Bone marrow (tissue), 2 donors: ENCODE data around the gene ALDOB.

Experiments
- DNase-seq, 2 donors: peaks; one replicate each; lab custom pipeline; 2025; lab: John Stamatoyannopoulos, UW

The ALDOB gene

GRCh38 chr9:101383361-101383760, 52.2 kb downstream of the ALDOB start:
- no peak for DNase-seq

GRCh38 chr9:101381833-101382342, 53.7 kb downstream of the ALDOB start:
- DNase-seq, result no peak

DNA sequence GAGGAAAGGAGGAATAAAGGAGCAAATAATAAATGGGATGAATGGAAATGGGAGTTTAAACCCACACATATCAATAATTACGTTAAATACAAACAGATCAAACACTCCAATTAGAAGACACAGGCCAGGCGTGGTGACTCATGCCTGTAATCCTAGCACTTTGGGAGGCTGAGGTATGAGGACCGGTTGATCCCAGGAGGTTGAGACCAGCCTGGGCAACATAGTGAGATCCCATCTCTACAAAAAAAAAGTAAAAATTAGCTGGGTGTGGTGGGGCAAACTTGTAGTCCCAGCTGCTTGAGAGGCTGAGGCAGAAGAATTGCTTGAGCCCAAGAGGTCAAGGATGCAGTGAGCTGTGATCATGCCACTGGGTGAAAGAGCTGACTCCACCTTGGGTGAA, 54.5 kb downstream of the ALDOB start:
- no peak for DNase-seq

DNA sequence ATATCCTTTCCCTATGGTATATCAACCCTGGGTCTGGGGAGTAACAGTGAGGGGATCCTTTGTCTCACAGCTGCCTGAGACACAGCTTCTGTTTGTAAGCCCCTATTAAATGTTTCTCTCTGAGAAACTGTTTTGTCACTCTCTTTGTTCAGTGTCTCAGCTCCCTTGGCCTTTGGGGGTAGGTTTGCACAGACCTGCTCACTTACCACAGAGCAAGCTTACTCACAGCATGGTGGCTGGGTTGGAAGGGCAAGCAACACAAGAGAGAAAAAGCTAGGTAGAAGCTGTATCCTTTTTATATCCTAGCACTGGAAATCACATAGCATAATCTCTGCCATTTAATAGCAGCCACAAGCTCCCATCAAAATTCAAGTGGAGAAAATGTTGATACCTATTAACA, 55.3 kb downstream of the ALDOB start:
- no peak for DNase-seq

GRCh38 chr9:101376111-101376848, 59.3 kb downstream of the ALDOB start:
- no peak for DNase-seq

- no peak for DNase-seq
These were observed 60.0 kb downstream of the ALDOB start for GRCh38 chr9:101375546-101375945.

DNA sequence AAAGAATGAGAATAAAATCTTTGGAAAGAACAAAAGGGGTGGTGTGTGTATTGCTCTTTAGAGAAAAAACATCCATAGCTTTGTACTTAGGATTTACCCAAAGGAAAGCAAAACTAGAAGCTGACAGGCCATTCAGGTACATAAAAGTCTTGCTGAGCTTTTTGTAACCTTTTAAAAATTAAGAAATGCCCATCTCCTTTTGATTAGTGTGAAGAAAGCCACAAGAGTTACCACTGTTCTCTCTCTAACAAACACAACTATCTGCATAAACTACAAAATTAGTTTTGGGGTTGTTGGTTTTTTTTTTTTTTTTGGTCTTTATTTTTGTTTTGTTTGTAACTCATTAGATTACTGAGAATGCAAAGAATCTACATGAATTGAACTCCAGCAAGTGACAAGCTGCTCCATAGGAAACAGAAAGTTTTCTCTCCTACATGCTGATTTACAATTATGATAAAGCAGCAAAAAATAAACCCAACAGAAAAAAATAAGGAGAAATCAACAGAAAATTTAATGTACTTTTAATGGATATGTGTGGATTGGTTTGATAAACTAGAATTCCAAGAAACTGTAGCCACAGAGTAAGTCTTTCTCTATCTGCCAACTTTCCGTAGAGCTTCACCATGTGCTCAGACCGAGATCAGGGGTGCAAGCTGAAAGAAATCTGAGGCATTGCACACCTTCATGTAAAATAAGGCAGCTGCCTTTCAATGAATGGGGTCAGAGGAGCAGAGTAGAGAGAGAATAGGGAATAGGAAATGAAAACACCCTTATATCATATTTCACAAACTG, 63.1 kb downstream of the ALDOB start:
- no peak for DNase-seq

- DNase-seq, result no peak
These were observed 63.8 kb downstream of the ALDOB start for GRCh38 chr9:101371813-101372212.
